ENCODE results near the gene BABAM2.

DNA sequence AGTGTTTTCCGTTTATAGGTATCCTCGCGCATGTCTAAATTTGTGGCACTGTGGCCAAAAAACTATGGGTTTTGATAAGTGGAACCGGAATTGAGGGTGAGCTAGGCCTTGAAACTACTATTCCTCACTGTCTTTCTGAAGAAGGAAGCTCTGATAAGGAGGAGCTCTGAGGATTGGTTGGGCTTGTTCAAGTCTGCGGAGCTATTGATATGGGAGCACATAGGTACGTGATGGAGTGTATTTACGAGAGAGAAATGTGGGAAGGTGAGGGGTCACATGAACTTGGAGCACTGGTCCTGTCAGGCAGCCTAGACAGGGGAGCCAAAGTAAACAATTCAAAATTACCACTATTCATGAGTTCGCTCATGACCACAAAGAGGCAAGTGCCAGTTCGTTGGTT lies 131.4 kb downstream of the BABAM2 start:
- TF ChIP-seq, protein P1, sequence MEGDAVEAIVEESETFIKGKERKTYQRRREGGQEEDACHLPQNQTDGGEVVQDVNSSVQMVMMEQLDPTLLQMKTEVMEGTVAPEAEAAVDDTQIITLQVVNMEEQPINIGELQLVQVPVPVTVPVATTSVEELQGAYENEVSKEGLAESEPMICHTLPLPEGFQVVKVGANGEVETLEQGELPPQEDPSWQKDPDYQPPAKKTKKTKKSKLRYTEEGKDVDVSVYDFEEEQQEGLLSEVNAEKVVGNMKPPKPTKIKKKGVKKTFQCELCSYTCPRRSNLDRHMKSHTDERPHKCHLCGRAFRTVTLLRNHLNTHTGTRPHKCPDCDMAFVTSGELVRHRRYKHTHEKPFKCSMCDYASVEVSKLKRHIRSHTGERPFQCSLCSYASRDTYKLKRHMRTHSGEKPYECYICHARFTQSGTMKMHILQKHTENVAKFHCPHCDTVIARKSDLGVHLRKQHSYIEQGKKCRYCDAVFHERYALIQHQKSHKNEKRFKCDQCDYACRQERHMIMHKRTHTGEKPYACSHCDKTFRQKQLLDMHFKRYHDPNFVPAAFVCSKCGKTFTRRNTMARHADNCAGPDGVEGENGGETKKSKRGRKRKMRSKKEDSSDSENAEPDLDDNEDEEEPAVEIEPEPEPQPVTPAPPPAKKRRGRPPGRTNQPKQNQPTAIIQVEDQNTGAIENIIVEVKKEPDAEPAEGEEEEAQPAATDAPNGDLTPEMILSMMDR (IDR thresholded peaks at IDR 0.05; ENCODE audit: insufficient read depth, low read length, poor library complexity, severe bottlenecking) = no peak
- TF ChIP-seq EZH2phosphoT487 (conservative IDR thresholded peaks at IDR 0.05; ENCODE audit: low read length) = no peak

Measured in SU-DHL-6 (cell line).